GM12878 (cell line): Measurements from ENCODE around the gene DISC1. TPM values are rescaled to one million over a fixed set of nuclear protein-coding genes. Genes with fewer than 3 reads are reported as not detected.
A peak's percentile ranks its signal among the peaks of the same experiment; 100 is the strongest.

Experiments
- ATAC-seq: fragments of 200-7000 bp; cut with Tn5 transposase; 3 replicates; pipeline ENCODE4 v1.9.1; 2020; ENCODE audit warnings: mild to moderate bottlenecking, moderate library complexity
- BruUV-seq: library from RNA; stranded (reverse); fragments of 400-500 nt; replicated peaks from 2 replicates; lab custom pipeline; 2021; lab: Mats Ljungman, UMichigan
- CTCF ChIA-PET: fragments of 300-600 bp; sonication (Branson Sonifier 250); formaldehyde crosslinking; extraction: SDS; loops from one replicate; lab custom pipeline; 2021; ENCODE audit warnings: inconsistent platforms; lab: Yijun Ruan, JAX
- POLR2A ChIA-PET: fragments of 350-600 bp; formaldehyde crosslinking; extraction: SDS; loops from one replicate; lab custom pipeline; 2021; ENCODE audit warnings: inconsistent platforms; lab: Charles Lee
- RAD21 ChIA-PET: fragments of 300-600 bp; sonication (Branson Sonifier 250); formaldehyde crosslinking; loops from one replicate; lab custom pipeline; 2023; ENCODE audit warnings: antibody characterized with exemption; ENCODE audit not compliant: unreplicated experiment; lab: Charles Lee
- SMC1A ChIA-PET: fragments of 300-600 bp; sonication (Branson Sonifier 250); formaldehyde crosslinking; loops from one replicate; lab custom pipeline; 2023; ENCODE audit not compliant: unreplicated experiment, uncharacterized antibody; lab: Charles Lee
- DNase-seq: peaks from one replicate; pipeline ENCODE4 v3.0.0-alpha.2; 2011; ENCODE audit warnings: low read depth, low spot score
- FAIRE-seq: peaks from 3 replicates; lab custom pipeline; 2011; peaks lifted over from hg19 to GRCh38; lab: Jason Lieb, UNC
- H2AFZ ChIP-seq: 2 replicates; pipeline ENCODE4 v1.6.0; 2011; ENCODE audit warnings: low read depth, low read length, control low read depth; ENCODE audit not compliant: control insufficient read depth
- H3K27ac ChIP-seq: 2 replicates; pipeline ENCODE4 v1.5.1; 2011; ENCODE audit warnings: control low read depth; ENCODE audit not compliant: control insufficient read depth, insufficient read depth
- H3K27me3 ChIP-seq, 2 experiments: replicated peaks in 1 of 2; 2 replicates each; pipeline versions ENCODE4 v1.6.0 to v1.6.1; 2011; ENCODE audit warnings: low read length in 1 of 2; ENCODE audit not compliant: control insufficient read depth in 2 of 2, insufficient read depth in 2 of 2
- H3K36me3 ChIP-seq, 2 experiments: 2 replicates each; pipeline ENCODE4 v1.5.1; 2011; ENCODE audit warnings: low read length in 1 of 2; ENCODE audit not compliant: control insufficient read depth in 2 of 2, insufficient read depth in 2 of 2
- H3K4me1 ChIP-seq: 2 replicates; pipeline ENCODE4 v1.6.1; 2011; ENCODE audit warnings: mild to moderate bottlenecking, low read length, moderate library complexity, mixed read lengths; ENCODE audit not compliant: control insufficient read depth, insufficient read depth
- H3K4me2 ChIP-seq: 2 replicates; pipeline ENCODE4 v1.6.0; 2011; ENCODE audit warnings: control low read depth; ENCODE audit not compliant: control insufficient read depth, insufficient read depth
- H3K4me3 ChIP-seq: fragments of 200-600 bp; sonication (generic); 2 replicates; pipeline ENCODE4 v1.5.1; 2016
- H3K79me2 ChIP-seq: 2 replicates; pipeline ENCODE4 v1.6.0; 2011; ENCODE audit warnings: low read length; ENCODE audit not compliant: control insufficient read depth, insufficient read depth
- H3K9ac ChIP-seq: 2 replicates; pipeline ENCODE4 v1.8.0; 2011; ENCODE audit warnings: low read length, control low read depth, mixed read lengths; ENCODE audit not compliant: control insufficient read depth, insufficient read depth
- H3K9me3 ChIP-seq: replicated peaks from 3 replicates; pipeline ENCODE4 v1.5.1; 2011; ENCODE audit warnings: mild to moderate bottlenecking, low read length; ENCODE audit not compliant: control insufficient read depth, insufficient read depth
- H4K20me1 ChIP-seq: 2 replicates; pipeline ENCODE4 v1.6.0; 2011; ENCODE audit not compliant: control insufficient read depth, insufficient read depth
- CHD2 ChIP-seq: IDR thresholded peaks from 2 replicates; pipeline ENCODE4 v1.6.1; 2011; ENCODE audit warnings: low read depth, low read length, improper control_type of control experiment, borderline replicate concordance
- CHD4 ChIP-seq: fragments of 200-600 bp; sonication (generic); IDR thresholded peaks from 2 replicates; pipeline ENCODE4 v1.6.1; 2016; ENCODE audit warnings: mild to moderate bottlenecking
- CREB1 ChIP-seq: IDR thresholded peaks from 2 replicates; pipeline ENCODE4 v1.6.1; 2012; ENCODE audit warnings: low read depth, mild to moderate bottlenecking, inconsistent platforms
- GABPA ChIP-seq: IDR thresholded peaks from 2 replicates; pipeline ENCODE4 v1.6.1; 2014; ENCODE audit warnings: antibody characterized with exemption, low read depth, mild to moderate bottlenecking, inconsistent platforms
- HDAC2 ChIP-seq: fragments of 200-600 bp; sonication (generic); IDR thresholded peaks from 2 replicates; pipeline ENCODE4 v1.6.1; 2017
- MYC ChIP-seq: IDR thresholded peaks from 2 replicates; pipeline ENCODE4 v1.6.1; 2011; ENCODE audit warnings: mild to moderate bottlenecking, low read length, moderate library complexity, inconsistent platforms; ENCODE audit not compliant: insufficient read depth, insufficient replicate concordance, insufficient read length, severe bottlenecking
- PBX3 ChIP-seq: IDR thresholded peaks from 2 replicates; pipeline ENCODE4 v1.6.1; 2011; ENCODE audit warnings: mild to moderate bottlenecking, low read depth, low read length, moderate library complexity; ENCODE audit not compliant: insufficient replicate concordance
- SRF ChIP-seq, 2 experiments: IDR thresholded peaks; 2 replicates each; pipeline ENCODE4 v1.6.1; 2011; ENCODE audit warnings: low read depth in 2 of 2, low read length in 2 of 2, mild to moderate bottlenecking in 1 of 2, moderate library complexity in 1 of 2
- ZNF207 ChIP-seq: fragments of 450-650 bp; IDR thresholded peaks from 2 replicates; pipeline ENCODE4 v1.6.1; 2014; ENCODE audit warnings: antibody characterized with exemption, mild to moderate bottlenecking, borderline replicate concordance
- WGBS: methylation state at CpG from one replicate; pipeline ENCODE4 v1.1.6; 2016; ENCODE audit warnings: low lambda C conversion rate; ENCODE audit not compliant: insufficient replicate concordance, insufficient coverage; ENCODE audit errors: missing lambda C conversion rate; 5-methylcytosine and 5-hydroxymethylcytosine counted together
- in situ Hi-C: fragments of 300-500 bp; cut with MboI; formaldehyde crosslinking; loops from 9 replicates; pipeline ENCODE4 v1.14.3; 2018; ENCODE audit warnings: mixed read lengths
- intact Hi-C: fragments of 100-400 bp; cut with micrococcal nuclease; formaldehyde crosslinking; loops from one replicate; pipeline ENCODE4 v1.14.2; 2022; ENCODE audit not compliant: unreplicated experiment
- polyA plus RNA-seq, 11 experiments: library from polyadenylated mRNA; depleted of rRNA in 4 of 11; unstranded in 6 of 11; stranded (reverse) in 5 of 11; fragments of >200 nt; fragmentation: Nextera tagmentation in 4 of 11; fragmentation: Illumina TruSeq in 1 of 11; extraction: Ambion mirVana in 4 of 11; extraction: Trizol in 1 of 11; gene quantifications; 1 replicate in 1 of 11; 2 replicates in 10 of 11; pipeline versions ENCODE4 v1.2.1 to v1.2.3, GENCODE V29; 2011 to 2016; ENCODE audit warnings: inconsistent platforms in 2 of 11, missing spikeins in 2 of 11, low read depth in 1 of 11
- total RNA-seq, 4 experiments: library from RNA; depleted of rRNA in 3 of 4; stranded (reverse); fragments of >200 nt in 3 of 4; fragmentation: Illumina TruSeq in 1 of 4; extraction: Trizol in 1 of 4; gene quantifications; 2 replicates each; pipeline versions ENCODE4 v1.2.1 to v1.2.3, GENCODE V29; 2013 to 2021
- TF ChIP-seq, protein P1 (sequence below): fragments of 450-650 bp; IDR thresholded peaks from 2 replicates; pipeline ENCODE4 v1.6.1; 2017; ENCODE audit warnings: mild to moderate bottlenecking, low read depth, inconsistent platforms; ENCODE audit not compliant: poor library complexity, severe bottlenecking

The DISC1 gene
- total and polyA plus RNA-seq, 10 of the 15 experiments (the other 5 are each of a cell fraction or from before 2014, with no cell fraction given), result 0.05 to 0.72 (median 0.19) TPM; not detected in 1

DNA sequence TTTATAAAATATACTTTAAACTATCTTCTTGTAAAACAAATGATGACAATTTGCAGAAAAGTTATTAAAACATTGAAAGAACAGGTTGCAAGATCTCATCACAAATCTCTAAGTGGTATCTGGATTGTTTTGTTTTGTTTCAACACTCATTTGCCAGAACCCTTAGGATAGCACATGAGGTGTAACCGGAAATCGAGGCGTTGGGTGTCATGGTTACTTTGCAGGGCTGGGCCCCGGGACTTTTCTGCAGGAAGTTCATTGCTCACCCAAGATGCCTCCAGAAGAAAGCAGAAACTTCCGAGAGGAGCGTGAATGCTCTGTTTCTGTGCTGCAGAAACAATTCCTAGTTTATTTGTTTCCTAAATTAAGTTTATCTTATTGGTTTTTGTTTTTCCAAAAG is 2.5 kb downstream of the DISC1 start:
- no peaks in the 10 kb centered on the region for H3K36me3 ChIP-seq
- FAIRE-seq (no peak), ATAC-seq (no peak), DNase-seq (no peak)
- RAD21 ChIA-PET, result no interaction called here
- SMC1A ChIA-PET, result no interaction called here
- H3K4me3 ChIP-seq, result no peak overlapping the region
- H3K9ac ChIP-seq, result no peak overlapping the region
- H3K27ac ChIP-seq, result no peak overlapping the region
- H3K27me3 ChIP-seq, result peaks cover 0 to 6% of the 10 kb centered on the region in 2 experiments; a peak in 3 of 4 replicates
- no peak overlapping the region; the same call in 1 of the 2 replicates for H2AFZ ChIP-seq
- 0 out of 2 replicates have a peak overlapping the region, but pooled peaks have one; percentile 9 for H3K4me2 ChIP-seq
- BruUV-seq, result no TSS peak
- CTCF ChIA-PET, result no interaction called here
- no peaks in the 10 kb centered on the region for H4K20me1 ChIP-seq
- intact Hi-C loops (no loop called here), in situ Hi-C loops (no loop called here)
- H3K9me3 ChIP-seq, result no peaks in the 10 kb centered on the region
- TF ChIP-seq PBX3, result no peak
- 0 out of 2 replicates have a peak, but pooled peaks have one; percentile 38 for TF ChIP-seq GABPA
- peaks cover 6% of the 10 kb centered on the region; the same call in 1 of the 2 replicates for H3K4me1 ChIP-seq
- 67% methylated on average over 6 of the region's 6 CpGs for WGBS
- POLR2A ChIA-PET, result no interaction called here
- no peaks in the 10 kb centered on the region for H3K79me2 ChIP-seq

DNA sequence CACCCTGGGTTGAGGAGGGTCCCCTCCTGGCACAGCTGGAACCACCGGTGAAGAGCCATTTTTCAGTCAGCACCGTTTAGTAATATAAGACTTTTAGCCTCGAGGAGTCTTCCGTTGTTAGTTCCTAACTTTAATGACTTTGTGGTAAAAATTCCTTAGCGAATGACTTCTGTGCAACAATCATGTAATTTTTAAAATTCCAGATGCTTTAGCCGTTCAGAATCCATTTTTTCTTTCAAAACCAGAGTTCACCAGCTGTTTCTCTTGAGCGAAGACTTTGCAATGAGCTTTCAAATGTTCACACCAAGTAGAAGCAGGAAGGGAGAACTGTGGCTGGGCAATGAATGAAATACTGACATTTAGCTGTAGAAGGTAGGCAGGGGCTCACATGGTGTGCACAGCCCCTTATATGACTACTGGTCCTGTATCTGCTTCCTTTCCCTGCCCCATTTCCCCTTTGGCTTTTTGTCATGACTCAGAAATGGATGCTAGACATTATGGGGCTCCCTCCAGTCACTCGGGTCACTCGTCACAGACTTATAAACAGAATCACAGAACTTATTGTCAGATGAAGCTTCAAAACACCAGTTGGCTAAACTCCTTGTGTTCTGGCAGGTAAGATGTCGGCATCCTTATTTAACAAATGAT is 4.1 kb downstream of the DISC1 start:
- no peak overlapping the region for H3K4me2 ChIP-seq
- ATAC-seq (no peak), DNase-seq (no peak), FAIRE-seq (no peak)
- ChIA-PET CTCF (no interaction called here), POLR2A (no interaction called here), RAD21 (interaction anchor here (0.5 kb wide), 1 partner anchor 311 kb away, joined by 3 read pairs; no protein-coding TSS in a partner anchor), SMC1A (no interaction called here)
- peaks cover 0 to 8% of the 10 kb centered on the region in 2 experiments; a peak in 3 of 4 replicates for H3K27me3 ChIP-seq
- intact Hi-C loops, result no loop called here
- no TSS peak for BruUV-seq
- no peak overlapping the region for H3K27ac ChIP-seq
- in situ Hi-C loops, result no loop called here
- no peaks in the 10 kb centered on the region for H3K9me3 ChIP-seq
- H3K4me3 ChIP-seq, result no peak overlapping the region
- H3K79me2 ChIP-seq, result no peaks in the 10 kb centered on the region
- no peaks in the 10 kb centered on the region for H4K20me1 ChIP-seq
- WGBS, result 59% methylated on average over 10 of the region's 10 CpGs
- no peak overlapping the region for H3K9ac ChIP-seq
- no peak overlapping the region for H2AFZ ChIP-seq
- H3K4me1 ChIP-seq, result peaks cover 6% of the 10 kb centered on the region; the same call in 1 of the 2 replicates
- no peaks in the 10 kb centered on the region for H3K36me3 ChIP-seq
- no peak for TF ChIP-seq SRF (IDR thresholded peaks at IDR 0.05; ENCODE audit: low read depth in 2 of 2, low read length in 2 of 2)
- TF ChIP-seq, protein P1, sequence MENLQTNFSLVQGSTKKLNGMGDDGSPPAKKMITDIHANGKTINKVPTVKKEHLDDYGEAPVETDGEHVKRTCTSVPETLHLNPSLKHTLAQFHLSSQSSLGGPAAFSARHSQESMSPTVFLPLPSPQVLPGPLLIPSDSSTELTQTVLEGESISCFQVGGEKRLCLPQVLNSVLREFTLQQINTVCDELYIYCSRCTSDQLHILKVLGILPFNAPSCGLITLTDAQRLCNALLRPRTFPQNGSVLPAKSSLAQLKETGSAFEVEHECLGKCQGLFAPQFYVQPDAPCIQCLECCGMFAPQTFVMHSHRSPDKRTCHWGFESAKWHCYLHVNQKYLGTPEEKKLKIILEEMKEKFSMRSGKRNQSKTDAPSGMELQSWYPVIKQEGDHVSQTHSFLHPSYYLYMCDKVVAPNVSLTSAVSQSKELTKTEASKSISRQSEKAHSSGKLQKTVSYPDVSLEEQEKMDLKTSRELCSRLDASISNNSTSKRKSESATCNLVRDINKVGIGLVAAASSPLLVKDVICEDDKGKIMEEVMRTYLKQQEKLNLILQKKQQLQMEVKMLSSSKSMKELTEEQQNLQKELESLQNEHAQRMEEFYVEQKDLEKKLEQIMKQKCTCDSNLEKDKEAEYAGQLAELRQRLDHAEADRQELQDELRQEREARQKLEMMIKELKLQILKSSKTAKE, result no peak
- no peak for TF ChIP-seq CHD4
- no peak for TF ChIP-seq MYC
- TF ChIP-seq CREB1, result no peak
- no peak for TF ChIP-seq CHD2
- no peak for TF ChIP-seq ZNF207
- TF ChIP-seq HDAC2, result no peak
